GM23248 (cell line): ENCODE results near the gene ARHGEF9.

Experiments
- EZH2 ChIP-seq: fragments of 200-600 bp; sonication (generic); IDR thresholded peaks from 2 replicates; pipeline ENCODE4 v1.6.1; 2018; ENCODE audit warnings: antibody characterized with exemption, mild to moderate bottlenecking; ENCODE audit not compliant: insufficient read depth, poor library complexity, severe bottlenecking
- EZH2phosphoT487 ChIP-seq: fragments of 200-600 bp; sonication (generic); IDR thresholded peaks from 2 replicates; pipeline ENCODE4 v1.6.1; 2018; ENCODE audit warnings: antibody characterized with exemption, moderate library complexity, mild to moderate bottlenecking, low read depth; ENCODE audit not compliant: insufficient read depth

DNA sequence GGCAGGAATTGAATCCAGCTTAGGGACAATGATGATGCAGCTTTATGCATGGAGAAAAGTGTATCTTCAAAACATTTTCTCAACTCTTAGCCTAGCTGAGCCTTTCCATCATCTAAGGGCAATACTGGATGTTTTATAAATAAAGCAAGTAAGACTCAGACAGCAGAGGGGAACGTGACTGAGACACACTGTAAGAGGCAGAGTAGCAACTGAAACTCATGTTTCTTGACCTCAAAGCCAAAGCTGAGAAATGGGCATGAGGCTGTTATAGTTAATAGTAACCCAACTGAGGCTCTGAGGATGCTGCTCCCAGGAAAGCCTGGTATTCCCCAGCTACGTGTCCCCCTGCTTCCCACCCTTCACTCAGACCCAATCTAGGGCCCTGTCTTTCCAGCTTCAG lies 44.6 kb downstream of the ARHGEF9 start:
- no peak for TF ChIP-seq EZH2
- TF ChIP-seq EZH2phosphoT487, result no peak
